UCSD-AML1 (cell line): ENCODE data around the gene PKP4.

Experiments
- DNase-seq: peaks from one replicate; lab custom pipeline; 2025; ENCODE audit not compliant: unreplicated experiment; lab: John Stamatoyannopoulos, UW

The PKP4 gene

DNA sequence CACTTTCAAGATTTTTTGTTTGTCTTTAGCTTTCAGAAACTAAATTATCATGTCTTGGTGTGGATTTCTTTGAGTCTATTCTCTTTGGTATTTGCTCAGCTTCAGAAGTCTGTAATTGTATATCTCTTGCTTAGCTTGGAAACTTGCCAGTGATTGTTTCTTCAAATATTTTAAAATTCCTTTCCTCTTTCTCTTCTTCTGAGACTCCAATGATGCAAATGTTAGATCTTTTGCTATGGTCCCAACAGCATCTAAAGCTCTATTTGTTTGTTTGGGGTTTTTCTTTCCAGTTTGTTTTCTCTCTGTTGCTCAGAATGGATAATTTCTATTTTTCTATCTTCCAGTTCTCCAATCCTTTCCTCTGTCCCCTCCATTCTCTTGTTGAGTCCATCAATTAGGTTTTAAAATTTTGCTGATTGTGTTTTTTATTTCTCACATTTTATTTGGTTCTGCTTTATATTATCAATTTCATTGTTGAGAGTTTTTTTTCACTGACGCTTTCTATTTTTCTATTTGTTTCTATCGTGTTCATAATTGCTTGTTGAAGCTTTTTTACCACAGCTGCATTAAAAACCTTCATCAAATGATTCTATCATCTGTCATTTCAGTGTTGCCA, 256.9 kb downstream of the PKP4 start:
- no peak for DNase-seq

DNA sequence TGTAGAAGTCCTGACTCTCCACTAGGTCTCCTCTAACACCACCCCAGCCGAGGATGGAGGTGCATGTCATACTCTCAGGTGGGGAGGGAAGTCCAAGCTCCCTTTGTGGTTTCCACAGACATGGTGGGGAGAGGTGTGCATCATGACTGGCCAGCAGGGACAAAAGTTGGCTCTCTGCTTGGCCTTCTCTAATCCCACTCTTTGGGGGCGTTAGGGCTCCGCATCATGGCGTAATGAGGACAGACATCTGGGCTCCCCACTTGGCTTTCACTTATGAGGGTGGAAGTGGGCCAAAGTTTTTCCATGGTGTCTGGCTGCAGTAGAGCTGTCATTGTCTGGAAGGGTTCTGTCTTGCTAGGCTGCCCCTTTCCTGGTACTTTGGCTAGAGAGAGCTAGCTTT, 257.7 kb downstream of the PKP4 start:
- no peak for DNase-seq

DNA sequence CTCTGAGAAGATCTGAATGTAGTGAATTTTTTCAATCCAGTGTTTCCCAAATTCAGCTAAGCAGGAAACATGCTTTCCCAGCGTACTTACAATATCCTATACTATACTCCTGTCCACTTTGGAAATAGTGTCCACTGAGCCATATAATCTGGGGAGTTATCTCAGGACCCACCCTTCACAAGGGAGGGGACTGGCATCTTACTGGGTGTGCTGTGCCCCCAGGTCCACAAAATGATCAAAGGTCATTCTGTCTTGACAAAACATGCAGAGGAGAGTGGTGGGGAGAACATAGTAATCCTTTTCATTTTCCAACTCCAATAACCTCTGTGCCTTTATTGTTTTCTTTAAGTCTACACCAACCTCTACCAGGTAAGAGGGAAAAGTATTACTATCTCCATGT, 258.6 kb downstream of the PKP4 start:
- no peak for DNase-seq

DNA sequence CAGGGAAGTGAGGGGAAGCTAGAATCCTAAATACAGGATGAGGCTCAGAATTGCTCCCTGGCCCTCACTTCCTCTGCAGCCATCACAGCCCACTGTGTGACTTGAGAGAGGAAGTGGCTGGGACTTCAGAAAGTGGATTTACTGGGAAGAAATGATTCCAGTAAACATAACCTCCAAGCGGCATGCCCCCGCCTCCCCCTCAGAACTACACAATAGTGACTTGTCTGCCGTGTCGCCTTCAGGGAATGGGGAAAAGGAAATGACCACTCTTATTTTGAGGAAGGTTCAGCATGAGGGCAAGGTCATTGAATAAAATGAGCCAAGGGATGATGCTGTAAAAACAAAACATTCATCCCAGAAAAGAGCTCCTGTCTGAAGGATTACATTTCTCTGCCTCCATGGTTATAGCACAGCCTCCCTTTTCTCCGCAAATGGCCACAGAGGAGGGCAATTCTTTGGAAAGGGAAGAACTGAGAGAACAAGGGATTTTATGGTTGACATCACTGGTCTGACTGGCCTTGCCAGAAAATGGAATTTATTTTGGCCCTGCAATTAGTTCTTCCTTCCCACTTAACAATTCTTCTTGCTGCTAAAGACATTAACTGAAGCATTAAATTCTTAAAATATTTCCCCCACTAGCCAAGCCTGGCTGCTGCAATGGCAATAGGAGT, 259.5 kb downstream of the PKP4 start:
- DNase-seq = no peak

DNA sequence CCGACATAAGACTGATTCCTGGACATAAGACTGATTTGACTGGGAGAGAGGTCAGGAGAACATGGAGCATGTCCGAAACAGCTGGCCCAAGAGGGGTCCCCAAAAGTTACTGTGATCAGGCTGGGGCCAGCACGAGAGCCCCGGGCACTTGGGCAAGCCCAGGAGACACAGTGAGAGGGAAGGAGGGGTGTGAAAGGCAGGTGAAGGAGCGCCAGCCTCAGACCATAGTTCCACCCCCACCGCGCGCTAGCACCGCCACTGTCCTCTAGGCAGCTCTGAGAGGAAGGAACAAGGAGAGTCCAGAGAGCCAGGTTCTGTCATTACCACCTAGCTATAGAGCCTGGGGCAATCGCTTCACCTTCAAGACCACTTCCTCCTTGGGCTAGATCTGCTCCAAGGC, 260.2 kb downstream of the PKP4 start:
- no peak for DNase-seq

DNA sequence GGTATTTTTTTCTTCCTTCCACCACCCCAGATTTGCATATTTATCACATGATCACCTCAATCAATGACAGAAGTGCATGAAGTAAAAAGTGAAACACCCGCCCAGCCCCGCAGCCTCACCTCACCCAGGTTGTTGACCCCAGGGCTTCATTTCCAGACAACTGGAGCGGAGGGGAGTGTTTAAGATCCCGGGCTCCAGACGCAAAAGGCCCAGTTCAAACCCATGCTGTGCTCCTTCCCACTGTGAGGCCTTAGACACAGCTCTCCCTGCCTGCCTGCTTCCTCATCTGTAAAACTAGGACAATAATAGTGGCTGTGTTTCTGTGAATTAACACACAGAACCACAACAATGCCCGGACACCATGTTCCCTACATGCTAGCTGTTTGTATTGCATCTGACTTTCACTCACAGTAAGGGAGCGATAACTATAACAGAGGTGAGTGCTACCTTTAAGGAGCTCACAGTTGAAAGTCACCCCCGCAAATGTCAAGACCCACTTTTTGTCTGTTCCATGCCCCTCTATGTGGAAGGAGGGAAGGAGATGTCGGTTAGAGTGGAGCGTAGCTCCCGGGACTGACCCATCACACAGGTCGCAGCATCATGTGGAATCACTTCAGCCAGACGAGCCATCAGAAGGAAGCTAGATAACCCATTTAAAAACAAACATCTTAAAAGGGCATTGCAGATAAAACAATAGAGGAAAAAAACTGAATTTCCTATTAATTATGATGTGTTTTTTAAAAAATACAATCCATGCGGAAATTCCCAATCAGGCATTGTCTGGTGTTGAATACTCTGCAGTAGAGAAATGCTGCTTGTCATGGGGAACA, 260.8 kb downstream of the PKP4 start:
- DNase-seq = no peak

DNA sequence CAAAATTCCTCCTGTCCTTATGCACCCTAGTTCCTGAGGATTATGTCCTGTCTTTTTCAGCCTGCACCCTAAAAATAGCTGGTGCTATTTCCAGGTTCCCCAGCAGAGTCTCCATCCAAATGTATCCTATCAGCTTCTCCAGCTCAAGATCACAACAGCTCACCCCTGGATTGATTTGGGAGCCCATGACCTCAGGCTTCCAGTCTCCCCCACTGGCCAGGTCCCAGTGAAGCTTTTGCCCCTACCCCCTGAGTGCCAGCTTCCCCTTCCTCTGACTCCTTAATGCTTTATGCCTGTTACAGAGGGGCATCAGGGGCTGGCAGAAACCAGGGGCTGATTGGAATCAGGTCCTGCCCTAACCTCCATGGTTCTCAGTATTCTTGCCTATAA, 261.4 kb downstream of the PKP4 start:
- DNase-seq = no peak

DNA sequence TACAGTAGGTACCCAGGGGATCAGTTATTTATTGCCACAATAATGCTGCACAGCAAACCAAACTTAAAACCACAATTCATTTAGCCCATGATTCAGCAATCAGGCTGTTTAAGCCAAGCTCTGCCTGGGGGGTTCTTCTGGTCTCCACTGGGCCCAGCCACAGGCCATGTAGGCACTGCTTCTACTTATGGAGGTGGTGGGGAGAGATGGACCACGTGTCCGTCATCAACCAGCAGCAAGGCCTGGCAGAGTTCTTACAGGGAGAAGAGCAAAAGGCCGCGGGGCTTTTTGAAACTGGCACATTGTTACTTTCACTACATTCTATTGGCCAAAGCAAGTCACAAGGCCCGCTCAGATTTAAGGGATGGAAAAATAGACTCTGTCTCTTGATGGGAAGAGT, 262.1 kb downstream of the PKP4 start:
- DNase-seq = no peak

DNA sequence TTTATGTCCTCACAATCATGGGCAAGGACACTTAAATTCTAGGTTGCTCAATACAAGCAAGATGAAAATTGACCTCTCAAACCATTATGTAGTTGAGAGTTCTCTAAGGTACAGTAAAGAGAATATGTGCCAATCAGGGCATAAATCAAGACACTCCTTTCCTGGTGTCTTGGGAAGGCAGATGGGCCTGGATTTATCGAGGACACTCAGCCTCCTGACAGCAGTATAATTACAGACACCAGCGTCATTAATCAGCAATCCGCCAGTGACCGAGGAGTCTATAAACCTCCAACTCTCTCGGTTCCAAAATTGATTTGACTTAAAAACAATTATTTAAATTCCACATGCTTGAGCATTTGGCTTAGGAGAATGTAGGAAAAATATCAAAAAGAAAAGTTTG, 262.7 kb downstream of the PKP4 start:
- DNase-seq = no peak

DNA sequence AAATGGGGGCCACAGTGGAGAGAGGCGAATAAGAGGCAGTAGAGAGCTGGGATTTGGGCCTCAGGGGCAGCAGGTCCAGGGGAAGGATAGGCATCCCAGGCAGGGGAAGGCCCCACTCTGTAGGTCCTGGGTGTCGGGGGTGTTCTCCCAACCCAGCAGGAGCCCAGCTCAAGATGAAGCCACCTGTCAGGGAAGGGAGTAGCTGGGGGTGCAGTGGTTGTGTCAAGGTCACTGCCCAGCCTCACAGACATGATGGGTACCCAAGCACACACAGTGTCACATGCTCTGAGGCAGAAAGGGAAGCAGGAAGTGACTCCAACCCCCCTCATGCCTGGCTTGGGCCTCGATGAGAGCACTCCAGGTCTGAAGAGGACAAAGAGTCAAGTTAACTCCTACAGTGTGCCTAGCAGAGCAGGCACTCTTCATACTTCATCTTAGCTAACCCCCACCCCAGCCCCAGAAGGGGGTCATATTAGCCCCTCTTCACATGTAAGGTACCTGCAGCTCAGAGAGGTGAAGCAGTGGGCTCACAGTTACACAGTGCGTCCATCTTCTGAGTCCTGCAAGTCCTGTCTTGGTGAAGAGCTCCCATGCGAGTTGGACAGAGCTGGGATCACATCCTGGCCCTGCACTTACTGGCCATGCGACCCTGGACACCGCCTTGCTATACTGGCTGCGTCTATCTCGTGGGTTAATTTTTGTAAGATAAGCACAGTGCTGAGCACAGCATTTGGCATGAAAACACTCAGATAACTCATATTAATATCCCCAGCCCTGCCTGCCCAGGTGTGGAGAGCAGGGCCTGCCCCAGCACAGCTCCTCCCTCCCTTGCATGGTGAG, 265.7 kb downstream of the PKP4 start:
- no peak for DNase-seq

DNA sequence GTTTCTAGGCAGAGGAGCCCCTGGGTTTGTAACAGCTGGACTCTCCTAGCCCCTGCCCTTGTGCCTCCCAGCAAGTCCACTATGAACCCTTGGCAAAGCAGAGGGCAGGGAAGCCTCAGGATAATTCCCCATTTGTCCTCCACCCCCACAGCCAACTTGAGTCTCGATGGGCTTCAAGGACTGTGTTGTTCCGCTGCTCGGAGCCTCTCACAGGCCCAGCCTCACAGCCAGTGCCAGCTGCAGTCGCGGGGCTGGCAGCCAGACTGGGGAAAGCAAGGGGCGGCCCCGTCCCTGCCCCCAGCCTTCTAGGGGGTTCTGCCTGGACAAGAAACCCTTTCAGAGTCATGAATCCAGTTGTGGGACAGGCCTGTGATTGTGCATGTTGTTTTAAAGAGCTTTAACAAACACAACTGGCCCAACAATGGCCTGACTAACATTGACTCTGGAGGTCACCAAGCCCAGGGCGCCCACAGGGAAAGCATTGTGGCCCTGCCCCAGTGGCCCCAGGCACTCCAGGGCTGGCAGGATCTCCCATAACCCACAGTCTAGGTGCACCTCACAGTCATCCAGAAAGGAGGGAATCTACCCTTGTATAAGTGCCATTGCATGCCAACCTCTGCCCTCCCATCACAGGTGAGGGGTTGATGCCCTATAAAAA, 266.6 kb downstream of the PKP4 start:
- DNase-seq = no peak

DNA sequence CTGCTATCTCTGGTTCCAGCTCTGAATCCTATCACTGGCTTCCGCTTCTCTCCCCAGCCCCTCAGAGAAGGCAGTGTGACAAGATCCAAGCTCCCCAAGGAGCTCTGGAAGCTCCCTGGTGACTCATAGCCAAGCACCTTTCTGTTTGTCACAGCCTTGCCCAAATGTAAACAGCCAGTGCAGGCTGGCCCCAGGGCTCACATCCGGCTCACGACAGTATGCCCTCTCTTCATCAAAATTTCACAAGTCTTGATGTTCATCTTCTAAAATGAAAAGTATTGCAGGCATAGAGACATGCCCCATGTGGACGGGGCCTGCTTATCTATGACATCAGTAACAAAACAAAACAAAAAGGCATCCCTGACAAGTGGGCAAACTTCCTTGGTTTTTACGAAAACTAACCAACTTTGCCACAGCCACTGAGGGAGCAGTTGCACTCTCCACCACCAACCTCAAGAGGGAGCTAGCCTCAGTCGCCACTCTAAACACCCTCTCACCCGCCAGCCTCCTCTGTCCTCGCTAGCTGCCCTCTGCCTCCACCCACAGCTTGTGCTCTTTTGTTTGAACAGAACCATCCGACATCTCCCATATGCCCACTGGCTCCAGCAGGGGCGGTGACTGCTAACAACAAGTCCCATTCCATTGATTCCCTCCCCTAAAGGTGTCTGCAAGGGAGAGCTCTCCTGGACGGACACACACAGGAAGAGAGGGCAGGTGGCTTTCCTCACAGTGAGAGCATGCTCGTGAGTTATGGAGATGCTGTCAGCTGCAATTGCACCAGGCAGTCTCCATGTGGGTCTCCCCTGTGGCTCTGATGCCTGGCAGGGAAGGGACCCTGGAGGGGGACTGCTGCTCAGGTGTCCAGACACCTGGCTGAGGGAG, 267.4 kb downstream of the PKP4 start:
- no peak for DNase-seq

DNA sequence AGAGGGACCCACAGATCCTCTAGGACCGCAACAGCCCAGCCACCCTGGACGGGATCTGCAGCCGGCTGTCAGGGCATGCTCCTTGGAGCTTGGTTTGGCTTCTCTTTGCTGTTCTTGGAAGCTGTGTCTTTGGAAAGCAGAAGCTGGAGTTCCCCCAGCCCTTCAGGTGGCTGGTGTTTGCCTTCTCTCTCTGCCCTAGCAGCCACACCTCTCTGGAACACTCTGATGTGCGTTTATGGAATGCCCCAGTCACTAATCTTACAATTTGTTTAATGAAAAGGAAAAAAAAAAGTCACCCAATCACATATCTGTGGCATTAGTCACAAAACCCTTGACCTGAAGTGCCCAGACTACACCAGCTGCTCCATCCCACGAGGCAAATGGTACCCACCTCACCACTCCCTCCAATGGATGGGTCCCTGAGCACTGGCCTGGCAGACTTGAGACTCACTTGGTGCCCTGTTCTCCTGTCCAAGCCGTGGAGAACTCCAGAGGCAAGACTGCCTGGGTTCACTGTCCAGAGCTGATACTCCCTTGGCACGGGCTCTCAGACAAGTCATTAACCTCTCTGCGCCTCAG, 268.1 kb downstream of the PKP4 start:
- no peak for DNase-seq

DNA sequence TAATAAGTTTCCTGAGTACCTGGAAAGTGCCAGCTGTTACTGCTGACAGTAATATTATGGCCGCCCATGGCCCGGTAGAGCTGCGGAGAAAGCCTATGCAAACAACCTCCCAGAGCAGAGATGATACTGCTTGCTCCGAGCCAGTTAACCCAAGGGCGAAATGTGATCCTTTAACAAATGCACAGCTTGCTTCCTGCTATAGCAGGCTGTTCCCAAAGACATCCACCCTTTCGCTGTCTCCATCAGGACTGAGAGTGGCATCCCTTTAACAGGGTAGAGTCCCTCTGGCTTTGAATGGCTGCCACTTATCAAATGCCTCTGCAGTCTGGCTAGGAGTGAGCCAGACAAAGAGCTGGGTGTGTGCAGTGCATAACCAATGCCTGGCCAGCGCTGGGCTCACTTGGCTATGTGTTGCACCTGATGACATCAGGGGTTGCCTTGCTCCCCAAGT, 268.7 kb downstream of the PKP4 start:
- DNase-seq = no peak

DNA sequence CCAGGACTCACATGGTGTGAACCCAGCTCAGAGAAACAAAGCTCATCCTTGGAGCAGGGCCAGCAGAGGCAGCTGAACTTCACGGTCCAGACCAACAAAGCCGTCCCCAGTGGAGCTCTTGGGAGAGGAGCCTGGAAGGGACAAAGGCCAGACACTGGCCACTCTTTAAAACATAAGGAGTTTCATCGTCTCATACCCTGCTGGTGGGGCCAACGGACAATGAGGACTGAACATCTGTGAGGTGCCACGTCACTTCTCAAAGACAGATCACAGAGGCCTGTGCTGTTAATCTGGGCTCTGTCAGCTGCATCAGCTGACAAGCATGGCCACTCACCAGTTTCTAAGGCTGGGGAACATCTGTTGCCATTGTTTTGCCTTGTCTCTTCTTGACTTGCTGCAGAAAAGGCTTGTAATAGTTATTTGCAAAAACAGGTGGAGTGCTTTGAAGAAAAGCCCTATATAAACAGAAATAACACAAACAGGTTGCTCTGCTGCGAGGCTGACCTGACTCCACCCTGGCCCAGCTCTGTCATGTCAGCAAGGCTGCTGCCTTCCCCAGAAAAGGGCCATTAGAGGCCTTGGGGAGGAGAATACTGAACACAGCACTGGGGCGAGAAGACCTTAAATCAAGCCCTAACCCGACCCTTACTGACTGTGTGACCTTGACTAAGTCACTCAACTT, 270.3 kb downstream of the PKP4 start:
- no peak for DNase-seq

DNA sequence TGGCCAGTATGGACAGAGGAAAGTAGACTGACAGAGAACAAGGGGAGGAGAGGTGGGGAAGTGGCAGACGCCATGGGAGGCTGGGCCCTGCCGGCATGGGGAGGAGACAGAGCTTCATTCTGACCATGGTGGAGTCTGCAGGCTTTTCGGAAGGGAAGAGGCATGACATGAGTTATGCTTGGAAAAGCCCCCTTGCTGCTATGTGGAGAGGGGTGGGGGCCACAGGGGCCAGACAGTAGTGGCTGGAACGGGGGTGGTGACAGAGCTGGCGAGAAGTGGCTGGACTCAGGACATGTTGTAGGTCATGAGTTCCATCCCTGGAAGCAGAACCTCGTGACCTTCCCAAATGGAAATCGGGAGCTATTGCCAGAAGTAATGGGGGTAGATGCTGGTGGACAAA, 271.7 kb downstream of the PKP4 start:
- DNase-seq = no peak

DNA sequence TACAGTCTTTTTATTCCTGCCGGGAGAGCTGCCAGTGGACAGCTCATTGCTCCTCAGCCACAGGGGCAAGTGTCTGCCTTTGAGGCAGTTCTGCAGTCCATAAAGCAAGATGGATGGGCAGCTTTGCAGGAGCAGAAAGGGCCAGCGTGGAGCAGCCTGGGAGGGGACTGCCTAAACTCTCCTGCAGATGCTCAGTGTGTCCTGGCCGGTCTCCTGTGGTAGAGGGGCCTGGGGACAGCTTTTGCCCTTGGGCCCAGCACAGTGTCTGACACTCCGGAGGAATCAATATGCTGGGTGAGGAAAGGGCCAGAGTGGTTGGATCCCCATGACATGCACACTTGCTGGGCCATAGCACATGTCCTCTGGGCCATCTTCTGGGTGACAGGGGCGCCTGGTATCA, 272.7 kb downstream of the PKP4 start:
- DNase-seq = no peak

DNA sequence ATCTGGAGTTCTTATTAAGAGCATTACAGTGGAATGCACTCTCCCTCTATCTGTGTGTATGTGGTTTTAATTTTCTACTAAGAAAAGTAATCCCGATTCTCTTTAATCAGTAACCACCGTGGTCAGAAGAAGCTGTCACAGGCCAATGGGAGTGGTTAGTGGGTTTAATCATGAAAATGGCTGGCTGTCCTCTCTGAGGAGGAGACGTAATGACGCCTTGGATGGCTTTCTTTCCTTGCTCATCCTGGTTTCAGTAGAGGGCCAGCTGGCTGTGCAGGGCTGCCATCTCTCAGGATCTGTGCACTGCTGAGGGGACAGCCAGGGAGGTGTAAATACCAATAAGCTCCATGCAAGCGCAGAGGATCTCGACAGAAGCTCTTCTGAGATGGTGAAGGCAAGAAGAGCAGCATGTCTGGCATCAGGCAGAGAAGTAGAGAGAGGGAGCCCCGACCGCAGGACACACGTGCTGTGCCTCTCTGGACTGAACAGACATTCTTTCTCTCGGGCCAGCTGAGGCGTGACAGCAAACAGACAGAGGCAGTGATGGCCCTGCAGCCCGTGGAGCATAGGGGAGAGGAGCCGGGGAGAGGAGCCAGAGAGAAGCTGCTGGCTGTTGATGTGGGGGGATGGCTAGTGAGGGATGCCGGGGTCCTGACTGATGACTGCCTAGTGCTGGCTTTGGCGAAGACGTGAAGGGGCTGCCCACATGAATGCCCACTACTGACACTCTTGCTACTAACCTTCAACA, 273.3 kb downstream of the PKP4 start:
- no peak for DNase-seq
